ENCODE results near the gene RPS6KA2.
"Not testable (repeated sequence)": the region's sequence is repeated elsewhere in the genome, so short reads cannot be mapped to it uniquely, and the experiment has no call there.

RPS6KA2 gene

DNA sequence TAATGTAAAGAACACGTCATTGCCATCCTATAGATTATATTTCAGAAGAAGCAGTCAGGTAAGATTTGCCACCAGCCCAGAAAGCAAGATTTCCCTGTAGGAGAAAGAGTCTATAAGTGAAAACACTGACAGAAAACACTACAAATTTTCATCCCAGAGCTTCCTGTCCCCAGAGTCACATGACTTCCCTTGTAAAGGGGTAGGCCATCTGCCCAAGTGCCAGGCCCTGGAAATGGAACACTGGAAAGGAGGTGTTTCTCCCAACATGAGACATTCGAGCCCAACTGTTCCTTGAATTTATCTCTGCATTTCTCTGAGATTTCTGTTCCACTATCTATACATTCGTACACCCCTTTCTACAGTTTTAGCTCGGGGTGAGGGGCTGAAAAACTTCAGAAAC lies 87.5 kb downstream of the RPS6KA2 start:
- TF ChIP-seq, protein P1, sequence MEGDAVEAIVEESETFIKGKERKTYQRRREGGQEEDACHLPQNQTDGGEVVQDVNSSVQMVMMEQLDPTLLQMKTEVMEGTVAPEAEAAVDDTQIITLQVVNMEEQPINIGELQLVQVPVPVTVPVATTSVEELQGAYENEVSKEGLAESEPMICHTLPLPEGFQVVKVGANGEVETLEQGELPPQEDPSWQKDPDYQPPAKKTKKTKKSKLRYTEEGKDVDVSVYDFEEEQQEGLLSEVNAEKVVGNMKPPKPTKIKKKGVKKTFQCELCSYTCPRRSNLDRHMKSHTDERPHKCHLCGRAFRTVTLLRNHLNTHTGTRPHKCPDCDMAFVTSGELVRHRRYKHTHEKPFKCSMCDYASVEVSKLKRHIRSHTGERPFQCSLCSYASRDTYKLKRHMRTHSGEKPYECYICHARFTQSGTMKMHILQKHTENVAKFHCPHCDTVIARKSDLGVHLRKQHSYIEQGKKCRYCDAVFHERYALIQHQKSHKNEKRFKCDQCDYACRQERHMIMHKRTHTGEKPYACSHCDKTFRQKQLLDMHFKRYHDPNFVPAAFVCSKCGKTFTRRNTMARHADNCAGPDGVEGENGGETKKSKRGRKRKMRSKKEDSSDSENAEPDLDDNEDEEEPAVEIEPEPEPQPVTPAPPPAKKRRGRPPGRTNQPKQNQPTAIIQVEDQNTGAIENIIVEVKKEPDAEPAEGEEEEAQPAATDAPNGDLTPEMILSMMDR (IDR thresholded peaks at IDR 0.05; ENCODE audit: extremely low read depth, insufficient read depth, missing control alignments) = no peak
- no peak for DNase-seq (ENCODE audit: low spot score)
- in situ Hi-C loops (cut with MboI; ENCODE audit: low pct_unique_long_range_greater_than_20kb, low sequenced_read_pairs, unreplicated experiment) = no loop called here

DNA sequence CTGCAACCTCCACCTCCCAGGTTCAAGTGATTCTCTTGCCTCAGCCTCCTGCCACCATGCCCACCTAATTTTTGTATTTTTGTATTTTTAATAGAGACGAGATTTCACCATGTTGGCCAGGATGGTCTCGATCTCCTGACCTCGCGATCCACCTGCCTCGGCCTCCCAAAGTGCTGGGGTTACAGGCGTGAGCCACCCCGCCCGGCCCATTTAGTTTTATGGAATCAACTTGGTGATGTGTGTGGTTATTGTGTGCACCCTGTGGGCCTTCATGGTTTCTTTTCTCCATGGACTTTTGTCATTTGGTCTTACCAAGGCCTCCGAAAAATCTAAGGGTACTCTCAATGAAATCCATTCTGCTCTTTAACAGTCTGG lies 88.1 kb downstream of the RPS6KA2 start:
- DNase-seq (ENCODE audit: low spot score); in situ Hi-C loops (cut with MboI; ENCODE audit: low pct_unique_long_range_greater_than_20kb, low sequenced_read_pairs, unreplicated experiment): not testable (repeated sequence)

DNA sequence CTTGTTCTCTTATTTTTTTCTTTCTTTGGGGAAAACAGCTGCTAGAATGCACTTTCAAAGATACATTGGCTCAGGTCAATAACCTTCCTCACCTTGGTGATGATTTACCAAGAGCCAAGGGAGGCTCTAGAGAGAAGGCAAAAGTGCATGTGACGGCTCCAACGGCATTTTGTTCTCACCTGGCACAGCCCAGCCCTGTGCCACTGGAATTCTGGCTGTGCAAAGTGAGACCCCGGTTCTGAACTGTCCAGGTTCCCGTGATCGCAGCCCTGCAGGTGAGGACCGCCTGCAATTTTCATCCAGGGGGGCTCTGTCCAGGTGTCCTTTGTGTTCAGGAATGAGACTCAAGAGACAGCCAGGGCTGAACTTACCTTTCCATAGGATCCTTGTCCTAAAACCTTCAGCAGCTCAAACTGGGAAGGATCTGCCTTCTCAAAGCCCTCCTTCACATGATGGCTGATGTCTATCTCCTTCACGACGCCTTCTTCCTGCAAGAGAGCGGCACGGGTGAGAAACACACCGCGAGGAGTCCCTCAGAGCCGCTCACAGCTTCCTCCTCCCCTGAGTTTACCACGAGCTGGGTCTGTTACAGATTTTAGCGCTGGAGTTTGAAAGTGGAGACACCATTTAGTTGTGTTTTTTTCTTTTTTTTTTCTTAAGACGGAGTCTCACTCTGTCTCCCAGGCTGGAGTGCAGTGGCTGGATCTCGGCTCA lies 88.6 kb downstream of the RPS6KA2 start:
- TF ChIP-seq, protein P1 (IDR thresholded peaks at IDR 0.05; ENCODE audit: extremely low read depth, insufficient read depth, missing control alignments) = no peak
- DNase-seq (ENCODE audit: low spot score) = no peak
- in situ Hi-C loops (cut with MboI; ENCODE audit: low pct_unique_long_range_greater_than_20kb, low sequenced_read_pairs, unreplicated experiment) = no loop called here

DNA sequence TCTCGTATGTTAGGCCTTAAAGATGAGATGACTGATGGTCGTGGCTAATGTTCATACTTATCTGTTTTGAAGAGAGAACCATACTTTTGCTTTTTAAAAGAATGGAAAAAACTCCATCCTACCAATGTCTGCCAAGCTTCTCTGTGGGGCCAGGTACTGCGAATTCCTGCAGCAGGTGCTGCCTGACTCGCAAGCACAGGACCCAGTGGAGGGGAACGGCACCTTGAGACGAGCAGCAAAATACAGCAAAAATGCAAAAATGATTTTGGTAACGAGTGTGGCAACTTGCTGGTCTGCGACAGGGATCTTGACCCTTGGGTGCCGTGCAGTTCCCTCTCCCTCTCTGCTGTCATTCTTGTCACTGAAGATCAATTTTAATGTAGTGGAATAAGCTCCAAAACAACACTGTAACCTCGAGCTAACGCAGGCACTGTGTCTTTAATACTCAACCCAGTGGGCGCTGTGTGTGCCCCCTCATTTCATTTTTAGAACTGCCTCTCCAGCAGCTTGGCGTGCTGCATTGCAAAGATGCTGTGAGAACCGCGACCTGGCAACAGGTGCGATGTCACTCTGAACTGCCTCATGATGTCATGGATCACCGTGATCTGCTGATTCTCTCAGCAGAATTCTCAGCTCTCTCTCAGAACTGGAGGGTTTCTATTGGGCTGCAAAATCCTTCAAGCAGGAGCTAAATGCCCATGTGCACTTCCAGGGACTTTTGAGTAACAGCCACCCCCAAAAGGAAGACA lies 92.2 kb downstream of the RPS6KA2 start:
- in situ Hi-C loops (cut with MboI; ENCODE audit: low pct_unique_long_range_greater_than_20kb, low sequenced_read_pairs, unreplicated experiment) = no loop called here
- TF ChIP-seq, protein P1 (IDR thresholded peaks at IDR 0.05; ENCODE audit: extremely low read depth, insufficient read depth, missing control alignments) = no peak
- DNase-seq (ENCODE audit: low spot score) = no peak

DNA sequence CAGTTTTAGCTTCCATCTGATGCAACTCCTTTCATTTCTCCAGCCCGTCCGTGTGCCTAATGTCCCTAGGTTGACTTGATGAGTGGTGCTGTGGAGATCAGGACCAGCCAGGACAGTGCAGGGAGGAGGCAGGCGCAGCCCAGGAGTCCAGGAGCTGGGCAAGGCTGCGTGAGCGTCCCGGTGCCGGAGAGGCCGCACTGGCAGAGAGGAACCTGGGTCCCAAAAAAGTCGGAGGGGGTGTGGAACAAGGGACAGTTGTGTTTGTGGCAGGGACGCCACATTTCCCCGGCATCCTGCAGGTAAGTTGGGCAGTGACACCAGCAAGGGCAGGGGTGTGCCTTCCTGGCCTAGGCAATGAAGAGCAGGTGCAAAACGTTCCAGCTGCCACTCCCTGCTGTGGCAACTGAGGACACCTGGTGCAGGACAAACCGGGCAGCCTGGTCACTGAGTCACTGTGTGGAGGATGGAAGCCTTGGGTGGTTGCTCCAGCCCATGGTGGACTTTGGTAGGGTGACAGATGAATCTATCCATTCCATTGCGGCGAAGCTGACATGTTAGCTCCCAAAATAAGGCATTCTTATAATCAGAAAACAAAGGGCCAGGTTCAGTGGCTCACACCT lies 93.7 kb downstream of the RPS6KA2 start:
- TF ChIP-seq, protein P1 (IDR thresholded peaks at IDR 0.05; ENCODE audit: extremely low read depth, insufficient read depth, missing control alignments) = no peak
- no peak for DNase-seq (ENCODE audit: low spot score)
- in situ Hi-C loops (cut with MboI; ENCODE audit: low pct_unique_long_range_greater_than_20kb, low sequenced_read_pairs, unreplicated experiment) = no loop called here

DNA sequence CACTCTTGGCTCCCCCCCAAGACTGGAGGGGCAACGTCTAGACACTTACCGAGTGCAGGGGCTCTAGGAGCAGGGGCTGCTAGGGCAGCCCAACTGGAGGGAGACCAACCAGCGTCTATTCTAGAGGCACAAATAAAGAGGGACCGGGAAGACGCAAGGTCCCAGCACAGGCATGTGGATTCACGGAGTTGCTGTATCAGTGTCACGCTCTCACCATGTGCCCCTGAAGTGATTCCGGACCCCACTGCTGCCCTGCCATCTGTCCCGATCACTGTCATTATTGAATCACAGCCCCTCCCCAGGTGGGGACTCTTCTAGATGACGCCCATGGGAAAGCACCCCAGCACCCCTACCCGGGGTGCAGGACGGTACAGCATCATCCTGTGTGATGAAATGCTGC lies 94.7 kb downstream of the RPS6KA2 start:
- TF ChIP-seq, protein P1 (IDR thresholded peaks at IDR 0.05; ENCODE audit: extremely low read depth, insufficient read depth, missing control alignments) = no peak
- DNase-seq (ENCODE audit: low spot score) = no peak
- in situ Hi-C loops (cut with MboI; ENCODE audit: low pct_unique_long_range_greater_than_20kb, low sequenced_read_pairs, unreplicated experiment) = no loop called here

Measured in GM13977 (cell line).